ENCODE measurements around the gene MAD1L1.

The MAD1L1 gene

DNA sequence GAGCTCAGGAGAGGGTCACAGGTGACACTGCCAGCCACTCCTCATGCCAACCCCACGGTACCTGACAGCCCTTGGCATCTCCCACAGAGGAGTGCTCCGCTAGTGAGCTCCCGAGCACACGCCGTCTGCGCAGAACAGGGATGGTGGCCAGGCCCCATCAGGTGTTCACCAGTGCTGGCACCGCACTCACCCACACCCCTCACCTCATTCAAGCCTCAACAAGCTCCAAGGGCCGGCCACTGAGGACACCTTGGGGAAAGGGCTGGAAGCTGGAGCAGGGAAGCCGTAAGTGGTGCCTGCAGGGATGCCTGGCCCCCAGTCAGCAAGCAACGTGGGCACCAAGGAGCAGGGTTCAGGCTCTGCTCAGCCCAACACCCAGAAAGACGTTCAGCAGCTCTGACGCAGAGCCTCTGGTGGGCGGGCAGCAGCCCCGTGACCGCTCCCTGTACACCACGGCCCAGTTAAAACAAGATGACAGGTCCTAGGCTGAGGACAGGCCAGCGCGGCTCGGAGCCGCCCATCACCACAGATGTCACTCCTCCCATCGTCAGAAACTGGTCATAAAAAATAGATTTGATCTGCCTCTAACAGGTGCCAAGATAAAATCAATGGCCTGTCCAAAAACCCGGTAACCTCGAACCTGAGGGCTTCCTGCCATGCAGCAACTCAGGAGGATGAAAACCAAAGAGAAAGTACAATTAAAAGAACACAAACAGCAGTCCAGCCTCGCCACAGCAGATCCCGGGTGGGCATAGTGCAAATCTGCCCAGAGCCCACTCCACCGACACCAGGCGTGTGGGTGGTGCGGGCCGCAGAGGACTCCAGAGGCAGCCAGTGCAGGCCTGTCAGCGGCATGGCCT is 275.9 kb downstream of the MAD1L1 start:
- Histone ChIP-seq H3K27ac (ENCODE audit: low read depth in 2 of 2, low read length in 2 of 2) (no peak overlapping the region), H3K9ac (ENCODE audit: low read depth in 1 of 2, low read length in 2 of 2) (no peak overlapping the region), H3K36me3 (ENCODE audit: control insufficient read depth in 2 of 2, insufficient read depth in 2 of 2, low read length in 2 of 2) (peaks cover 0 to 3% of the 10 kb centered on the region in 2 donors), H3K4me1 (ENCODE audit: control insufficient read depth in 2 of 2, insufficient read depth in 2 of 2, low read length in 2 of 2) (no peaks in the 10 kb centered on the region), H3K9me3 (ENCODE audit: control insufficient read depth in 2 of 2, low read length in 2 of 2) (no peaks in the 10 kb centered on the region), H3K4me3 (ENCODE audit: low read length in 2 of 2) (no peak overlapping the region), H3K27me3 (ENCODE audit: control insufficient read depth in 2 of 2, insufficient read depth in 2 of 2, low read length in 2 of 2) (no peaks in the 10 kb centered on the region)

DNA sequence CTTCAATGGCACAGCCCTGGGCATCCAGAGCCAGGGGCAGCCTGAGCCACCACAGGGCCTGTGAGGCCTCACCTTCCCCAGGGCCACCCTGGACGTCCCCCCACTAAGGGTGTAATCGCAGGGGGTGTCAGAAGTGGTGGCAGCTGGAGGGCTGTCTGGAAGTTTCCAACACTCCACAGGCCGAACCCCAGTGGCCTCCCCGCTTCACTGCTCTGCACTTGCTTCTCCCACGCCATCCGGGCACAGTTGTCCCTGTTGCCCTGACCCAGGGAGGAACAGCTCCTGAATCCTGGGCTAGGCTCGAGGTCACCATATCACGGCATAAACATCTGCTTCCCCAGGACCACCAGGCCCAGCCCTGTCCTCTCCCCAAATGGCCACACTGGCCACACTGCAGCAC is 276.6 kb downstream of the MAD1L1 start:
- Histone ChIP-seq H3K9ac (ENCODE audit: low read depth in 1 of 2, low read length in 2 of 2) (no peak overlapping the region), H3K4me1 (ENCODE audit: control insufficient read depth in 2 of 2, insufficient read depth in 2 of 2, low read length in 2 of 2) (peaks cover 0 to 6% of the 10 kb centered on the region in 2 donors), H3K27me3 (ENCODE audit: control insufficient read depth in 2 of 2, insufficient read depth in 2 of 2, low read length in 2 of 2) (no peaks in the 10 kb centered on the region), H3K9me3 (ENCODE audit: control insufficient read depth in 2 of 2, low read length in 2 of 2) (no peaks in the 10 kb centered on the region), H3K27ac (ENCODE audit: low read depth in 2 of 2, low read length in 2 of 2) (no peak overlapping the region), H3K36me3 (ENCODE audit: control insufficient read depth in 2 of 2, insufficient read depth in 2 of 2, low read length in 2 of 2) (peaks cover 0 to 3% of the 10 kb centered on the region in 2 donors), H3K4me3 (ENCODE audit: low read length in 2 of 2) (no peak overlapping the region)

DNA sequence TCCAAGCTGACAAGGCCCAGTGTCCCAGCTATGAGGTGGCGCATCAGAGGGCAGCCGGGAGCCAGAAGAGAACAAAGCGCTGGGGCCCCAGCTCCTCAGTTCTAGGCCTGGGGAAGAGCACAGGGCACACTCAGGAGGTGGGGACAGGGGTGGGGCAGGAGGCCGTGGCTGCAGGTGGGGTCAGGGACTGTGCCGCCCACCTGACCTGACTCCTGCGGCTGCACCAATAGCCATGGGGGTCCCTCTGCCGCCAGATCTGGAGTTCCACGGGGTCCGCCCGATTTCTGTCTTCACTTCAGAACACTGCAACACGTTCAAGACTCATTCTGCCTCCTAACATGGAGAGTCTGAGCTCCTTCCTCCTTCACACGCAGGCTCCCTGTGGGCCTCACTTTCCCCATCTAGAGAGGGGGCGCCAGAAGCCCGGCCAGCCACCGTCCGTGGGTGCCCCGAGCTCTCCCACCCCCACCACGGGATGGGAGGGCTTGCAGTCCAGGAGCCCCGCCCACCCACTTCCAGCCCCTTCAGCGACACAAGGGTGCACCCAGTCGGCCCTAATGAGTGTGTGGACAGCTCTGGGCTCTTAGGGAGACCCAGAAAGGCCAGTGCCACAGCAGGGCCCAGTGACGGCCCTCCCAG is 278.3 kb downstream of the MAD1L1 start:
- Histone ChIP-seq H3K9ac (ENCODE audit: low read depth in 1 of 2, low read length in 2 of 2) (no peak overlapping the region), H3K27me3 (ENCODE audit: control insufficient read depth in 2 of 2, insufficient read depth in 2 of 2, low read length in 2 of 2) (no peaks in the 10 kb centered on the region), H3K4me1 (ENCODE audit: control insufficient read depth in 2 of 2, insufficient read depth in 2 of 2, low read length in 2 of 2) (peaks cover 3 to 11% of the 10 kb centered on the region in 2 donors), H3K9me3 (ENCODE audit: control insufficient read depth in 2 of 2, low read length in 2 of 2) (no peaks in the 10 kb centered on the region), H3K36me3 (ENCODE audit: control insufficient read depth in 2 of 2, insufficient read depth in 2 of 2, low read length in 2 of 2) (peaks cover 0 to 3% of the 10 kb centered on the region in 2 donors), H3K27ac (ENCODE audit: low read depth in 2 of 2, low read length in 2 of 2) (no peak overlapping the region), H3K4me3 (ENCODE audit: low read length in 2 of 2) (no peak overlapping the region)

DNA sequence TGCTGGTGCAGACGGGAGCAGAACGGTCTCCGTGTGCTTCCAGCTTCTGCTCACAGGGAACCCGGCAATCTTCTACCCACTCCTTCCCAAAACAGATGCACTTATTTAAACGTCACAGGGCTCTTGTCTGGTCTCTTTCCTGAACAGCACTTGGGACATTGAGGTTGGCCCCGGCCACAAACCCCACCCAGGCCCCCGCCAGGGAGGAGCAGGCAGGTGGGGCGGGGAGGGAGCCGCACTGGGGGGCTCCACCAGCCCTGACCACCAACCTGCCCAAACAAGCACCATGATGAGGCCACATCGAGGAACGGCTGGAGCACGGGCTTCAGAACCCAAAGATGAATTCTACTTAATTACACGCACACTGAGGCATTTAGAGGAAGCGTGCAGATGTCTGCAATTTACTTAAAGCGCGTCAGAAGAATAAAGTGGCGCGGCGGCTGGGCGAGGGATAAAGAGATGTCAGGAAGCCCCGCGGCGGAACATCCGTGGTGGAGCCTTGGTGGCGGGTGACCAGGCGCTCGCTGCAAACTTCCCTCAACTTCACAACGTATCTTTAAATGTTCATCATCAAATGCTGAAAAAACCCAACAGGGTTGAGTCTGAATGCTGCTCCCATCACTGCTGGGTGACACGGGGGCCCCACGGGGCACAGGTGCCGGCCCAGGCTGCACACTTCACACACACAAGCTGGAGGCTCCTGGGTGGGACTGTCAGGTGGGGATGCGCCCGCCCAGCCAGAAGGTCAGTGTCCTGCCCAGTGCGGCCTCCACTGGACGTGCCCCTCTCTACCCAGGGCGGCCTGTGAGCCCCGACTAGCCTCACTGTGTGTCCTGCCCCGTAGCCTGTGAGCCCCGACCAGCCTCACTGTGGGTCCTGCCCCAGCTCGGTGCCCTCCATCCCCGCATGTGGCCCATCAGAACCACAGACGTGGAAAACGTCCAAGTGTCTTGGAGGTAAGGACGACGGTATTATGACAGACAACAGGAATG is 279.2 kb downstream of the MAD1L1 start:
- Histone ChIP-seq H3K9me3 (ENCODE audit: control insufficient read depth in 2 of 2, low read length in 2 of 2) (no peaks in the 10 kb centered on the region), H3K4me1 (ENCODE audit: control insufficient read depth in 2 of 2, insufficient read depth in 2 of 2, low read length in 2 of 2) (peaks cover 3 to 11% of the 10 kb centered on the region in 2 donors), H3K27me3 (ENCODE audit: control insufficient read depth in 2 of 2, insufficient read depth in 2 of 2, low read length in 2 of 2) (no peaks in the 10 kb centered on the region), H3K4me3 (ENCODE audit: low read length in 2 of 2) (no peak overlapping the region), H3K9ac (ENCODE audit: low read depth in 1 of 2, low read length in 2 of 2) (no peak overlapping the region), H3K36me3 (ENCODE audit: control insufficient read depth in 2 of 2, insufficient read depth in 2 of 2, low read length in 2 of 2) (peaks cover 0 to 3% of the 10 kb centered on the region in 2 donors), H3K27ac (ENCODE audit: low read depth in 2 of 2, low read length in 2 of 2) (no peak overlapping the region)

DNA sequence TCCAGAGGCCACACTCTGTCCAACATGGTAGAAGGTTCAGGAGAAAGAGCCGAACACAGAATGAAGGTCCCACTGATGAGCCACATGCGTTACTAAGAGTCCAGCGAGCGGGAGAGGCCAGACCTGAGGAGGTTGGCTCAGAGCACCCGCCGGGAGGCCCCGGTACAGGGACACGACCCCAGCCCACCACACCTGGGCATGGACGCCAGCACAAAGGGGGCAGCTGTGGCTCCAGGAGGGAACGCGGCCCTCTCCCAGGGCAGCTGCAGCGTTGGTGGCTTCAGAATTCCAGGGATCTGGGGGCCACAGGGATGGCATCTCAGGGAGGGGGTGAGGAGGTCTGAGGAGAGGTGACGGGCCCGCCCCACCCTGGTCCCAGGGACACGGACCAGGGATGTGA is 280.0 kb downstream of the MAD1L1 start:
- H3K4me3 ChIP-seq (ENCODE audit: low read length in 2 of 2) = no peak overlapping the region
- no peak overlapping the region for H3K27ac ChIP-seq (ENCODE audit: low read depth in 2 of 2, low read length in 2 of 2)
- no peak overlapping the region for H3K9ac ChIP-seq (ENCODE audit: low read depth in 1 of 2, low read length in 2 of 2)
- H3K9me3 ChIP-seq (ENCODE audit: control insufficient read depth in 2 of 2, low read length in 2 of 2) = no peaks in the 10 kb centered on the region
- peaks cover 0 to 3% of the 10 kb centered on the region in 2 donors for H3K36me3 ChIP-seq (ENCODE audit: control insufficient read depth in 2 of 2, insufficient read depth in 2 of 2, low read length in 2 of 2)
- peaks cover 3 to 11% of the 10 kb centered on the region in 2 donors for H3K4me1 ChIP-seq (ENCODE audit: control insufficient read depth in 2 of 2, insufficient read depth in 2 of 2, low read length in 2 of 2)
- no peaks in the 10 kb centered on the region for H3K27me3 ChIP-seq (ENCODE audit: control insufficient read depth in 2 of 2, insufficient read depth in 2 of 2, low read length in 2 of 2)

DNA sequence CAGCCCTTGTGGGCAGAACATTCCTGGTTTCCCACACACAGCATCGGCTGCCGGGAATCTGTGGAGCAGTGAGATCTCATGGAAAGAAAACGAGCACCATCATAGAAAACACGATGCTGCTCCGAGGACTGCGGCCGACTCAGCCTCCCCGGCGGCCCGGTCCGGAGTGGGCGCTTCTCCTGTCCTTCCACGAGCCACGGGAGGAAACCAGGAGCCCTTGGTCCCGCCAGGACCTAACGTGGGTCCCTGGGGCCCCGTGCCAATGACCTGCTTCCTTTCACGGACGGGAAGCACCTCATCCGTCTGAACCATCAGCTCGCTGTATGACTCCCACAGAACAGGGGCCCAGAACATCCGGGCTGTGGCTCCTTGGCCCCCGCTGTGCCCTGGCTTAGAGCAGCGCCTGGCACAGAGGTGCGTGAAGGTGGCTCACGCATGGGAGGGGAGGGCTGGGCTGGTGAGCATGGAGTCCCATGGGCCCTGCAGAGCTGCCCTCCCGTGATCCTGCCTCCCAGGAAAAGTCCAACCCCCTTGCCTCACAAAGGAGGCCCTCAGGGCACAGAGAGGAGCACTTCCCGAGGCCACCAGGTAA is 280.5 kb downstream of the MAD1L1 start:
- Histone ChIP-seq H3K4me3 (ENCODE audit: low read length in 2 of 2) (no peak overlapping the region), H3K9me3 (ENCODE audit: control insufficient read depth in 2 of 2, low read length in 2 of 2) (no peaks in the 10 kb centered on the region), H3K9ac (ENCODE audit: low read depth in 1 of 2, low read length in 2 of 2) (no peak overlapping the region), H3K4me1 (ENCODE audit: control insufficient read depth in 2 of 2, insufficient read depth in 2 of 2, low read length in 2 of 2) (peaks cover 3 to 11% of the 10 kb centered on the region in 2 donors), H3K27me3 (ENCODE audit: control insufficient read depth in 2 of 2, insufficient read depth in 2 of 2, low read length in 2 of 2) (no peaks in the 10 kb centered on the region), H3K36me3 (ENCODE audit: control insufficient read depth in 2 of 2, insufficient read depth in 2 of 2, low read length in 2 of 2) (peaks cover 0 to 3% of the 10 kb centered on the region in 2 donors), H3K27ac (ENCODE audit: low read depth in 2 of 2, low read length in 2 of 2) (no peak overlapping the region)

DNA sequence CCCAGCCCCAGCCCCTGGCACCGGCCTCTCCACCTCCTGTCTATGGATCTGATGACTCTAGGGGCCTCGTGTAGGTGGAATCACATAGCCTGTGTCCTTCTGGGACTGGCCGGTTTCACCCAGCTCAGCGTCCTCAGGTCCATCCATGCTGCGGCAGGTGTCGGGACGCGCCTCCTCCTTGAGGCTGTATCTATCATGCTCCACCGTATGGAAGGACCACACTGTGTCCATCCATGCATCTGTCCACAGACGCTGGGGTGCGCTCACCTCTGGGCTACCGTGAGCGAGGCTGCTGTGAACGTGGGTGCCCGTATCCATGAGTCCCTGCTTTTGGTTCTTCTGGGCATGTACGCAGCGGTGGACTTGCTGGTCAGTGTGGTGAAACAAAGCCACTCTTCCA is 281.1 kb downstream of the MAD1L1 start:
- no peak overlapping the region for H3K4me3 ChIP-seq (ENCODE audit: low read length in 2 of 2)
- H3K4me1 ChIP-seq (ENCODE audit: control insufficient read depth in 2 of 2, insufficient read depth in 2 of 2, low read length in 2 of 2) = peaks cover 3 to 11% of the 10 kb centered on the region in 2 donors
- H3K9me3 ChIP-seq (ENCODE audit: control insufficient read depth in 2 of 2, low read length in 2 of 2) = no peaks in the 10 kb centered on the region
- H3K27me3 ChIP-seq (ENCODE audit: control insufficient read depth in 2 of 2, insufficient read depth in 2 of 2, low read length in 2 of 2) = no peaks in the 10 kb centered on the region
- H3K9ac ChIP-seq (ENCODE audit: low read depth in 1 of 2, low read length in 2 of 2) = no peak overlapping the region
- no peak overlapping the region for H3K27ac ChIP-seq (ENCODE audit: low read depth in 2 of 2, low read length in 2 of 2)
- H3K36me3 ChIP-seq (ENCODE audit: control insufficient read depth in 2 of 2, insufficient read depth in 2 of 2, low read length in 2 of 2) = no peaks in the 10 kb centered on the region

DNA sequence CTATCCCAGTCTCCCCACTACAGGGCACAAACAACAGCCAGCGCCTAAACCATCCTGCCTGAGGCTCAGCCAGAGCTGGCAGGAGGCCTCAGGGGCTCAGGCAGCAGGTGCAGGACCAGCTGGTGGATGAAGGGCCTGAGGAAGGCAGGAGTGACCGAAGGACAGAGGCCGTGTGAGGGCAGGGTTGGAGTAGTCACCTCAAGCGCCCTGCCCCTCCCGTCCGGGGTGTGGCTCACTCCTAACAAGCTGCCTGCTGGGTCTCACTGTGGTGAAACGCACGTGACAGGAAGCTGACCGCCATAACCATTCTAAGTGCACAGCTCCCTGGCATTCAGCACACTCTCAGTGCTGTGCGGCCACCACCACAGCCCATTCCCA is 281.6 kb downstream of the MAD1L1 start:
- Histone ChIP-seq H3K9me3 (ENCODE audit: control insufficient read depth in 2 of 2, low read length in 2 of 2) (no peaks in the 10 kb centered on the region), H3K9ac (ENCODE audit: low read depth in 1 of 2, low read length in 2 of 2) (no peak overlapping the region), H3K27ac (ENCODE audit: low read depth in 2 of 2, low read length in 2 of 2) (no peak overlapping the region), H3K27me3 (ENCODE audit: control insufficient read depth in 2 of 2, insufficient read depth in 2 of 2, low read length in 2 of 2) (no peaks in the 10 kb centered on the region), H3K36me3 (ENCODE audit: control insufficient read depth in 2 of 2, insufficient read depth in 2 of 2, low read length in 2 of 2) (no peaks in the 10 kb centered on the region), H3K4me1 (ENCODE audit: control insufficient read depth in 2 of 2, insufficient read depth in 2 of 2, low read length in 2 of 2) (peaks cover 3 to 11% of the 10 kb centered on the region in 2 donors), H3K4me3 (ENCODE audit: low read length in 2 of 2) (no peak overlapping the region)

DNA sequence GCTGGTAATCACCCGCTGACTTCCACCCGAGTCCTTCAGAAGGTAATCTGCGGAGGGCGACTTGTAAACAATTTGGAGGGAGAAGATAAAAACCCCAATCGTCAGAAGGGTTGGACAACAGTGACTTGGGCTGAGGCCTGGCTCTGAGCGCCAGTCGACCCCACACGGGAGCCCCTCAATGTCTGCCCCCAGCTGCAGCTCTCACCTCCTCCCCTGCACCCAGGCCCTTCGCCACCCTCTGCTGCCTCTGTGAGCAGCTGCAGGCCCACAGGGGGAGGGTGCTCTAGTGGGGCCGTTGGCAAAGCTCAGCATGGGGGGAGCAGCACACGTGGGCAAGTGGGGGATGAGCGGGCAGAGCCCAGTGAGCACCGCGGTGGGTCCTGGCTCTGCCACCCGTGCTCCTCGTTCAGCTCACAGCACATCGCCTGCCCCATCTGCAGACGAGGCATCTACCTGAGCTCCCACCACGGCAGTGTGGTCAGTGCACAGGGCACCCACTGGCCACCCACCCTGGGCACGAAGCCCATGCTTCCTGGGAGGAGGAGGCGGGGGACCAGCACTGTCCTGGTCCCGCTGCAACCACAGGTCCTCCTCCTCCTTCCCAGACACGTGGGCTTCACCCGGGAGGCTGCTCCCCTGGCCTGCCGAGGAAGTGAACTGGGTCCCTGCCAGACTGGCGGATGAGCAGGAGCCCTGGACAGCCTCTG is 282.1 kb downstream of the MAD1L1 start:
- H3K4me3 ChIP-seq (ENCODE audit: low read length in 2 of 2) = no peak overlapping the region
- H3K9ac ChIP-seq (ENCODE audit: low read depth in 1 of 2, low read length in 2 of 2) = no peak overlapping the region
- peaks cover 3 to 11% of the 10 kb centered on the region in 2 donors for H3K4me1 ChIP-seq (ENCODE audit: control insufficient read depth in 2 of 2, insufficient read depth in 2 of 2, low read length in 2 of 2)
- H3K9me3 ChIP-seq (ENCODE audit: control insufficient read depth in 2 of 2, low read length in 2 of 2) = no peaks in the 10 kb centered on the region
- no peak overlapping the region for H3K27ac ChIP-seq (ENCODE audit: low read depth in 2 of 2, low read length in 2 of 2)
- H3K27me3 ChIP-seq (ENCODE audit: control insufficient read depth in 2 of 2, insufficient read depth in 2 of 2, low read length in 2 of 2) = no peaks in the 10 kb centered on the region
- H3K36me3 ChIP-seq (ENCODE audit: control insufficient read depth in 2 of 2, insufficient read depth in 2 of 2, low read length in 2 of 2) = no peaks in the 10 kb centered on the region

All from mucosa of rectum (tissue), 2 donors.